Measurements from ENCODE around the gene SSH3. TPM values are rescaled to one million over a fixed set of nuclear protein-coding genes. Genes with fewer than 3 reads are reported as not detected.

The SSH3 gene
- total RNA-seq, 1 experiment from 2014 or later: 57.8 TPM

DNA sequence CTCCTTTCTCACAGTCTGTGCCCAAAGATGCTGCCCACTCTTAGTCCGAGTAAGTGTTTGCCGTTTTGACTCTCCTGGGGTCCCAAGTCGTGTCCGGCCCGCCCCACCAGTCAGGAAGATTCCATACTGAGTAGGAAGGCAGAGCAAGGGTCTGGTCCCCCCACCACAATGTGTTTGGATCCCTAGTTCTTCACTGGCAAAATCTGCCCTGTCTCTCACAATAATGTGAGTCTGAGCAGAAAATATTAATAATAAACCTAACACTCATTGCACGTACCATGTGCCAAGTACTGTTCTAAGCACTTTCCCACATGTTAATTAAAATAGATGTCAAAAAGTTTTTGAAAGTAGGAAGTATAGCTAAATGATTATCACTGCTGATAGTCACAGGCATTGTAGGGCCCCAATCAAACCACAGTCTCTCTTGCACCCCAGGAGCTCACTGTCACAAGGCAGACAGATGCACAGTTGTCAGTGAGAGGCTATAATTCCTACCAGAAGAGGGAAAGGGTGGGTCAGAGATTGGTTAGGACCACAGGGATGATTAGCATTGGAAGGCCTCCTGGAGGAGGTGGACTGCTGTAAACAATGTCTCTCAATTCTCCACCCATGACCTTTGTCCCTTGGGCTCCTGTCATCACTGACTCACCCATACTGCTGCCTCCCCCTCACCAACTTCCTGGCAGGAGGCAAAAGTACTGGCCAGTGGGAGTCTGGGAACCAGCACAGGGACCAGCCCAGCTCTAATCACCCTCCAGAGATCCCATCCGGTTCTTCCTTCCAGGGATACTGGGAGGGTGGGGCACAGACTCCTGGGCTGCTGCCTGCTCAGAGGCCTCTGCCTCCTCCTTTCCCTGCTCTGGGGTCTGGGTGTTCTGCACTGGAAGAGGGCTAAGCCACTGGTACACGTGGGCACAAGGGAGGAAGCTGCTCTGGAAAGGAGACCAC is 51.0 kb downstream of the SSH3 start (continued):
- TF ChIP-seq YY1 (IDR thresholded peaks at IDR 0.05; ENCODE audit: extremely low read depth, insufficient replicate concordance, low read depth, low read length): peak; percentile 12
- no peak for TF ChIP-seq ELF1 (IDR thresholded peaks at IDR 0.05; ENCODE audit: borderline replicate concordance, low read depth)
- TF ChIP-seq ZFX (IDR thresholded peaks at IDR 0.05): no peak
- no peak for TF ChIP-seq POLR2A (IDR thresholded peaks at IDR 0.05; ENCODE audit: borderline replicate concordance, extremely low read depth, insufficient read depth, insufficient read length)
- no peak for TF ChIP-seq JUND (IDR thresholded peaks at IDR 0.05)
- peak; percentile 77 for TF ChIP-seq POLR2AphosphoS5 (IDR thresholded peaks at IDR 0.05; ENCODE audit: low read depth, low read length)
- TF ChIP-seq EGR1 (IDR thresholded peaks at IDR 0.05; ENCODE audit: low read depth): no peak

GRCh38 chr11:67355023-67355793 is 51.9 kb downstream of the SSH3 start:
- TF ChIP-seq CBX3 (IDR thresholded peaks at IDR 0.05; ENCODE audit: low read depth) (no peak), ZFX (IDR thresholded peaks at IDR 0.05) (0 out of 2 replicates have a peak, but pooled peaks have one; percentile 10)
- BruUV-seq (replicated peaks): TSS peak; percentile 81
- H3K4me3 ChIP-seq (replicated peaks in 1 of 2; ENCODE audit: low read depth in 1 of 2, low read length in 2 of 2): peak overlapping the region; percentile 41 to 86
- peak overlapping the region; percentile 95 for H3K27ac ChIP-seq (ENCODE audit: low read depth, low read length)
- intact Hi-C loops (cut with micrococcal nuclease): no loop called here
- no peaks in the 10 kb centered on the region for H3K36me3 ChIP-seq (ENCODE audit: control insufficient read depth in 1 of 2, insufficient read depth in 2 of 2, low read length in 2 of 2)
- no peak overlapping the region for H2AFZ ChIP-seq (ENCODE audit: low read depth, low read length, poor library complexity, severe bottlenecking)
- no peaks in the 10 kb centered on the region for H3K27me3 ChIP-seq (ENCODE audit: insufficient read depth, low read length)
- peak overlapping the region; percentile 93 for H3K4me2 ChIP-seq (ENCODE audit: low read length)
- H3K9me2 ChIP-seq (ENCODE audit: insufficient read depth): no peaks in the 10 kb centered on the region
- peaks cover 55 to 77% of the 10 kb centered on the region in 2 experiments for H3K4me1 ChIP-seq (ENCODE audit: control insufficient read depth in 1 of 2, insufficient read depth in 2 of 2, low read length in 2 of 2)
- POLR2A ChIA-PET: interaction anchor here (1.0 to 8.1 kb wide), 6 partner anchors 10 to 113 kb away, joined by 3 to 210 read pairs (median 6); partner anchors contain the start of gene CLCF1
- H3K9ac ChIP-seq (ENCODE audit: low read length): peak overlapping the region; percentile 84
- ATAC-seq: no peak
- CTCF ChIA-PET: interaction anchor here (2.6 to 16.6 kb wide), 3 partner anchors 9 to 38 kb away, joined by 9 to 456 read pairs (median 23); partner anchors contain the start of gene CLCF1
- no peaks in the 10 kb centered on the region for H3K9me3 ChIP-seq (ENCODE audit: control insufficient read depth in 1 of 2, insufficient read depth in 1 of 2, low read depth in 1 of 2, low read length in 2 of 2)
- no peaks in the 10 kb centered on the region for H4K20me1 ChIP-seq (ENCODE audit: insufficient read depth)
- peaks cover 10% of the 10 kb centered on the region; the same call in 1 of the 2 replicates for H3K79me2 ChIP-seq (ENCODE audit: insufficient read depth, low read length)
- DNase-seq (ENCODE audit: low read depth, low spot score): no peak
- RAD21 ChIA-PET (ENCODE audit: low non-redundant PET in 1 of 2, low total read pairs in 2 of 2, uncharacterized antibody in 2 of 2, unreplicated experiment in 2 of 2): interaction anchor here (0.6 to 6.0 kb wide), 6 partner anchors 19 to 151 kb away, joined by 3 to 76 read pairs (median 5); no protein-coding TSS in a partner anchor

Data from HCT116 (cell line).